ENCODE results near the gene RORB. TPM values are rescaled to one million over a fixed set of nuclear protein-coding genes. Genes with fewer than 3 reads are reported as not detected.

The RORB gene
- 2.1 TPM for total RNA-seq
- long read RNA-seq, partial matches to known transcripts = 2 of 2 reads
- long read RNA-seq, other reads (novel, unspliced or antisense) = 0 of 2 reads

DNA sequence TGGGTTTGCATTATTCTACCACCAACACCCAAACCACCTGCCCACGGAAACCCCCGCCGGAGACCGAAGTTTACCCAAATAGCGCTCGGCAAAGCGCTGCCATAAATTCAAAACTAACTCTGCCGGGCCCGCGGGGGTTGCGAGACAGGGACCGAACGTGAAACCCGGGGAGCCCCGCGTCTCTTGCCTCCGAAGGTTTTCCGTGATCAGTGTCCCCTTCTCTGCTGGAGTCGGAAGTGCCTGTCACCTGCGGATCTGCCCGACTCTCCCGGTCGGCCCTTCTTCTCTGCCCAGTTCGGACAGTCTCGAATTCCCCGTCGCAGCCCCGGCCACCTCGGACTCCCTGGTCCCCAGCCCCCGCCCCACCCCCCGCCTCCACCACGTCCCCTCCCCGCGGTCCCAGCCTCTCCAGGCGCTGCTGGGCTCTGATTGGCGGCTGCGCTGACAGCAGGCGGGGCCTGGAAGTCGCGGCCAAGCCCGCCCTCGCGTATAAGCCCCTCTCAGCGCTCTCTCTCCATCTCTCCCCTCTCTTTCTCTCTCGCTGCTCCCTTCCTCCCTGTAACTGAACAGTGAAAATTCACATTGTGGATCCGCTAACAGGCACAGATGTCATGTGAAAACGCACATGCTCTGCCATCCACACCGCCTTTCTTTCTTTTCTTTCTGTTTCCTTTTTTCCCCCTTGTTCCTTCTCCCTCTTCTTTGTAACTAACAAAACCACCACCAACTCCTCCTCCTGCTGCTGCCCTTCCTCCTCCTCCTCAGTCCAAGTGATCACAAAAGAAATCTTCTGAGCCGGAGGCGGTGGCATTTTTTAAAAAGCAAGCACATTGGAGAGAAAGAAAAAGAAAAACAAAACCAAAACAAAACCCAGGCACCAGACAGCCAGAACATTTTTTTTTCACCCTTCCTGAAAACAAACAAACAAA, at the start of gene RORB:
RORB (plus strand) TSS at position 517 of the 929 bp plus-strand sequence. CDS start 642 bp downstream, outside the sequence.
- TF ChIP-seq, protein P1, sequence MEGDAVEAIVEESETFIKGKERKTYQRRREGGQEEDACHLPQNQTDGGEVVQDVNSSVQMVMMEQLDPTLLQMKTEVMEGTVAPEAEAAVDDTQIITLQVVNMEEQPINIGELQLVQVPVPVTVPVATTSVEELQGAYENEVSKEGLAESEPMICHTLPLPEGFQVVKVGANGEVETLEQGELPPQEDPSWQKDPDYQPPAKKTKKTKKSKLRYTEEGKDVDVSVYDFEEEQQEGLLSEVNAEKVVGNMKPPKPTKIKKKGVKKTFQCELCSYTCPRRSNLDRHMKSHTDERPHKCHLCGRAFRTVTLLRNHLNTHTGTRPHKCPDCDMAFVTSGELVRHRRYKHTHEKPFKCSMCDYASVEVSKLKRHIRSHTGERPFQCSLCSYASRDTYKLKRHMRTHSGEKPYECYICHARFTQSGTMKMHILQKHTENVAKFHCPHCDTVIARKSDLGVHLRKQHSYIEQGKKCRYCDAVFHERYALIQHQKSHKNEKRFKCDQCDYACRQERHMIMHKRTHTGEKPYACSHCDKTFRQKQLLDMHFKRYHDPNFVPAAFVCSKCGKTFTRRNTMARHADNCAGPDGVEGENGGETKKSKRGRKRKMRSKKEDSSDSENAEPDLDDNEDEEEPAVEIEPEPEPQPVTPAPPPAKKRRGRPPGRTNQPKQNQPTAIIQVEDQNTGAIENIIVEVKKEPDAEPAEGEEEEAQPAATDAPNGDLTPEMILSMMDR (IDR thresholded peaks at IDR 0.05) = no peak
- H3K4me1 ChIP-seq = peaks cover 18% of the 10 kb centered on the region
- H3K36me3 ChIP-seq = no peaks in the 10 kb centered on the region
- DNase-seq (peak; percentile 80), ATAC-seq (peak; percentile 89)
- intact Hi-C loops (cut with DNase I) = no loop called here
- H3K9me3 ChIP-seq = no peaks in the 10 kb centered on the region
- H3K27me3 ChIP-seq = peaks cover 40% of the 10 kb centered on the region
- H3K4me3 ChIP-seq = peak within 1 kb of the TSS; percentile 63
- no peak within 1 kb of the TSS for H3K27ac ChIP-seq

DNA sequence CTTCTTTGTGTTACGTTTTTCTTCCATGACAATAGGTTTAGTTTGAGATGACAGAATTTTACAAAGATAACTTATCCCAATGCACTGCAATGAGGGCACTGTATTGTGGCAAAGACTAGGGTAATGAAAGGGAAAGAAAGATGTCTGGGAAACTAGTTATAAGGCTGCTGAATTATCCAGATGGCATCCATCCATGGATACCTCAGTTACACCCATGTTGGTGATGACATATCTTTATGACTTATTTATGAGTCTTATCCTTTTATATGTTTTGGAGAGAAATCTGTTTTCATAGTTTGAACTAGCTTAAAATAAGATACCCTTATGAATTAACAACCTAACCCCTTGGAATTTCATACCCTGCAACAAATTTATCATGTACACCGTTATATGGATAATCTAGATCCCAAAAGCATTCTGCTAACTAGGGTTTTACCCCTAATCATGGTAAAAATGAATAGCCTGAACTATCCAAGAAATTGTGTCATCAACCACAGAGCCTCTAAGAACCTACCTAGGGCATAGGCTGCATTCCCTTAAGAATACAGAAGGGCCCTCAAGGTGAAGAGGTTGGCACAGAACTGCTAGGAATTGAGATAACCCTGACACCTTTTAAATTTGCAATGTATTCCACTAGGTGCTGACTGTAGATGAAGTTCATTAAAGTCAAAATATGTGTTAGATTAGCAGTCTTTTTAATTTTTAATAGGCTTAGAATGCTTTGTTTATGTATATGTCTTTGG, 49.5 kb upstream of the RORB start:
- Histone ChIP-seq H3K27me3 (no peaks in the 10 kb centered on the region), H3K4me3 (no peak overlapping the region), H3K9me3 (no peaks in the 10 kb centered on the region), H3K27ac (no peak overlapping the region), H3K4me1 (no peaks in the 10 kb centered on the region), H3K36me3 (no peaks in the 10 kb centered on the region)
- intact Hi-C loops (cut with DNase I) = no loop called here
- TF ChIP-seq, protein P1 (IDR thresholded peaks at IDR 0.05) = no peak
- DNase-seq = no peak
- ATAC-seq = peak; percentile 85

DNA sequence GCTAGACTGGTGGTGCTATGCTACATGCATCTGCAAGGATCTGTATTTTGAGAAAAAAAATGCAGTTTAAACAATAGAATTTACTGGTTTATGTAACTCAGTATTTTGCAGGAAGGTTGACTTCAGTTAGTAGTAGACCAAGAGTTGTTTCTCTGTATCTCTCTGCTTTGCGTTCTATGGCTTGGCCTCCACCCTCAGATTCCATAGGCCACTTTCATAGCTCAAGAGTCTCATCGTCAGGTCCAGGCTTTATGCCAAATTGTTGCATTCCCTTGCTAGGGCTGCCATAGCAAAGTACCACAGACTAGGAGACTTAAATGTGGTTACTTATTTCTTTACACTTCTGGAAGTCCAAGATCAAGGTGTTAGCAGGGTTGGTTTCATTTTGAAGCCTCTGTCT, 48.1 kb upstream of the RORB start:
- Histone ChIP-seq H3K4me1 (no peaks in the 10 kb centered on the region), H3K27ac (no peak overlapping the region), H3K9me3 (no peaks in the 10 kb centered on the region), H3K27me3 (no peaks in the 10 kb centered on the region), H3K36me3 (no peaks in the 10 kb centered on the region), H3K4me3 (no peak overlapping the region)
- intact Hi-C loops (cut with DNase I) = no loop called here
- ATAC-seq (peak; percentile 45), DNase-seq (no peak)
- TF ChIP-seq, protein P1 (IDR thresholded peaks at IDR 0.05) = no peak

DNA sequence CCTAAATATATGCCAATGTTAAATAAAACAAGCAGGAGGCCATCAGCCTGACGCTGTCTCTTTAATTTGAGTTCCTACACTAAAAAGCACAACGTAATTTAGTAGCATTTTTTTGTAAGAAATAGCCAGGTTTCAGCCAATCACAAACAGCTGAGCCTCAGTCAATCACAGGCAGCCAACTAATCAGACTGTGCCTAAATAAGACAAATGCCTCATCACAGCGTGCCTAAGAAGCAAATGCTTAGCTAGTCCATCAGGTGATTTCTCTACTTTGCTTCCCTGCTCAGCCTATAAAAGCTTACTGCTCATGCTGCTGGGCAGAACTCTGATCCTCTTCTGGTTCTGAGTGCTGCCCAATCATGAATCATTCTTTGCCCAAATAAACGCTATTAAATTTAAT, 38.3 kb upstream of the RORB start:
- no peak for ATAC-seq
- intact Hi-C loops (cut with DNase I) = no loop called here

DNA sequence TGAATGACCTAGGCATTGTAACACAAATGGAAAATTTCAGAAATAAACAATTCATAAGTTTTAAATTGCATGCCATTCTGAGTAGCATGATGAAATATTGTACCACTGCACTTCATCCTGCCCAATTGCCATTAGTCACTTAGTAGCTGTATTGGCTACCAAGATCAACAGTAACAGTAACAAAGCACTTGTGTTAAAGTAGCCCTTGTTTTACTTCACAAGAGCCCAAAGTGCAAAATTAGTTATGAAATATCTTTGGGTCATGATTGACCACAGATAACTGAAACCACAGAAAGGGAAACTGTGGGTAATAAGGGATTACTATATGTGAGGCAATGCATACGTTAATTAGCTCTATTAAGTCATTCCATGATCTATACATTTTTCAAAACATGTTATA, 33.3 kb upstream of the RORB start:
- no peak overlapping the region for H3K4me3 ChIP-seq
- no peaks in the 10 kb centered on the region for H3K9me3 ChIP-seq
- TF ChIP-seq, protein P1 (IDR thresholded peaks at IDR 0.05) = no peak
- H3K27ac ChIP-seq = no peak overlapping the region
- intact Hi-C loops (cut with DNase I) = no loop called here
- peak; percentile 56 for ATAC-seq
- no peaks in the 10 kb centered on the region for H3K27me3 ChIP-seq
- no peak for DNase-seq
- no peaks in the 10 kb centered on the region for H3K4me1 ChIP-seq
- H3K36me3 ChIP-seq = no peaks in the 10 kb centered on the region

More for the DNA sequence above, 38.3 kb upstream of the RORB start:
- no peak for DNase-seq
- TF ChIP-seq, protein P1 (IDR thresholded peaks at IDR 0.05) = no peak
- no peaks in the 10 kb centered on the region for H3K27me3 ChIP-seq
- no peaks in the 10 kb centered on the region for H3K36me3 ChIP-seq
- no peaks in the 10 kb centered on the region for H3K4me1 ChIP-seq
- no peak overlapping the region for H3K27ac ChIP-seq
- no peaks in the 10 kb centered on the region for H3K9me3 ChIP-seq
- no peak overlapping the region for H3K4me3 ChIP-seq

All from upper lobe of right lung (tissue), 1 donor.